Liver (tissue), 9 donors: ENCODE data around the gene FBXO4. TPM values are rescaled to one million over a fixed set of nuclear protein-coding genes. Genes with fewer than 3 reads are reported as not detected.
A peak's percentile ranks its signal among the peaks of the same experiment; 100 is the strongest.

Experiments used
- DNase-seq: peaks from one replicate; pipeline ENCODE4 v3.0.0-alpha.2; 2017; ENCODE audit warnings: low spot score
- H3K27ac ChIP-seq, 2 donors: one replicate each; pipeline ENCODE4 v1.7.0; 2013; ENCODE audit warnings: inconsistent platforms in 2 of 2, low read length in 2 of 2, control low read depth in 1 of 2, low read depth in 1 of 2, mild to moderate bottlenecking in 1 of 2
- H3K27me3 ChIP-seq, 4 donors: one replicate each; pipeline versions ENCODE4 v1.6.1 to v1.7.0; 2013; ENCODE audit warnings: low read length in 3 of 4, inconsistent platforms in 1 of 4, mild to moderate bottlenecking in 1 of 4, moderate library complexity in 1 of 4; ENCODE audit not compliant: control insufficient read depth in 4 of 4, insufficient read depth in 4 of 4
- H3K36me3 ChIP-seq, 4 donors: one replicate each; pipeline versions ENCODE4 v1.6.1 to v1.7.0; 2013; ENCODE audit warnings: low read length in 3 of 4, mild to moderate bottlenecking in 3 of 4, low read depth in 1 of 4, moderate library complexity in 1 of 4; ENCODE audit not compliant: control insufficient read depth in 4 of 4, insufficient read depth in 3 of 4
- H3K4me1 ChIP-seq, 4 donors: one replicate each; pipeline versions ENCODE4 v1.6.1 to v1.7.0; 2013; ENCODE audit warnings: low read length in 3 of 4, mild to moderate bottlenecking in 3 of 4, moderate library complexity in 1 of 4; ENCODE audit not compliant: control insufficient read depth in 4 of 4, insufficient read depth in 4 of 4
- H3K4me3 ChIP-seq, 3 donors: one replicate each; pipeline versions ENCODE4 v1.6.1 to v1.7.0; 2013; ENCODE audit warnings: low read length in 3 of 3, control low read depth in 1 of 3, low read depth in 1 of 3, mild to moderate bottlenecking in 1 of 3
- H3K9ac ChIP-seq, 2 donors: one replicate each; pipeline ENCODE4 v1.7.0; 2013; ENCODE audit warnings: low read length in 2 of 2, mild to moderate bottlenecking in 2 of 2, moderate library complexity in 2 of 2, control low read depth in 1 of 2, low read depth in 1 of 2
- H3K9me3 ChIP-seq, 4 donors: one replicate each; pipeline versions ENCODE4 v1.6.1 to v1.7.0; 2013; ENCODE audit warnings: low read length in 3 of 4; ENCODE audit not compliant: control insufficient read depth in 4 of 4
- FOXA2 ChIP-seq: IDR thresholded peaks from 2 replicates; pipeline ENCODE4 v1.6.1; 2016; ENCODE audit warnings: antibody characterized with exemption
- HNF4G ChIP-seq: IDR thresholded peaks from 2 replicates; pipeline ENCODE4 v1.6.1; 2016; ENCODE audit warnings: antibody characterized with exemption
- JUND ChIP-seq, 2 donors: IDR thresholded peaks; 2 replicates each; pipeline ENCODE4 v1.6.1; 2016; ENCODE audit warnings: antibody characterized with exemption in 2 of 2
- RAD21 ChIP-seq, 2 donors: IDR thresholded peaks; 2 replicates each; pipeline ENCODE4 v1.6.1; 2016; ENCODE audit warnings: antibody characterized with exemption in 2 of 2, mild to moderate bottlenecking in 2 of 2
- REST ChIP-seq: IDR thresholded peaks from 2 replicates; pipeline ENCODE4 v1.6.1; 2016; ENCODE audit warnings: antibody characterized with exemption, mild to moderate bottlenecking
- TAF1 ChIP-seq: conservative IDR thresholded peaks from 2 replicates; pipeline ENCODE4 v1.6.1; 2016; ENCODE audit warnings: antibody characterized with exemption, mild to moderate bottlenecking
- YY1 ChIP-seq: IDR thresholded peaks from 2 replicates; pipeline ENCODE4 v1.6.1; 2016; ENCODE audit warnings: antibody characterized with exemption, mild to moderate bottlenecking
- ZBTB33 ChIP-seq: IDR thresholded peaks from 2 replicates; pipeline ENCODE4 v1.6.1; 2016; ENCODE audit warnings: antibody characterized with exemption
- WGBS: extraction: QIAGEN DNeasy Blood & Tissue Kit; methylation state at CpG from one replicate; pipeline ENCODE4 v1.1.7; 2013; 5-methylcytosine and 5-hydroxymethylcytosine counted together
- polyA plus RNA-seq, 2 donors: library from polyadenylated mRNA; stranded (reverse) in 1 of 2; unstranded in 1 of 2; fragments of 200-250 nt in 1 of 2; fragments of >200 nt in 1 of 2; fragmentation: Nextera tagmentation in 1 of 2; extraction: Ambion mirVana in 1 of 2; gene quantifications; one replicate each; pipeline versions ENCODE4 v1.2.1 to v1.2.3, GENCODE V29; 2013 to 2015
- total RNA-seq, 2 donors: library from RNA; depleted of rRNA; stranded (reverse); fragments of >200 nt; gene quantifications; one replicate each; pipeline ENCODE4 v1.2.3, GENCODE V29; 2014
- donor health status: healthy.
- donor health status: healthy.
- donor health status: healthy.
- donor health status: healthy.
- donor health status: healthy.

FBXO4 gene
- total and polyA plus RNA-seq, 4 donors = 5.6 to 8.8 (median 7.2) TPM

- TF ChIP-seq REST = peak; percentile 84
- TF ChIP-seq HNF4G = no peak
Measured at GRCh38 chr5:41903892-41904799, 20.9 kb upstream of the FBXO4 start, which contains the start of gene RIMOC1 (continued).

GRCh38 chr5:41906151-41906550, 18.9 kb upstream of the FBXO4 start:
- peaks cover 0 to 31% (median 26%) of the 10 kb centered on the region in 4 donors for H3K36me3 ChIP-seq
- H3K9me3 ChIP-seq = no peaks in the 10 kb centered on the region
- no peak overlapping the region for H3K4me3 ChIP-seq
- peaks cover 2 to 21% (median 11%) of the 10 kb centered on the region in 4 donors for H3K4me1 ChIP-seq
- no peak overlapping the region for H3K9ac ChIP-seq
- H3K27ac ChIP-seq = no peak overlapping the region
- DNase-seq = no peak
- TF ChIP-seq REST = no peak
- no peak for TF ChIP-seq JUND (IDR thresholded peaks at IDR 0.05)
- TF ChIP-seq YY1 = no peak
- TF ChIP-seq FOXA2 = no peak
- TF ChIP-seq ZBTB33 = no peak
- no peak for TF ChIP-seq RAD21 (IDR thresholded peaks at IDR 0.05)
- no peak for TF ChIP-seq TAF1
- 94% methylated on average over 2 of the region's 2 CpGs for WGBS
- no peaks in the 10 kb centered on the region for H3K27me3 ChIP-seq
